ENCODE measurements around the gene PROZ.

DNA sequence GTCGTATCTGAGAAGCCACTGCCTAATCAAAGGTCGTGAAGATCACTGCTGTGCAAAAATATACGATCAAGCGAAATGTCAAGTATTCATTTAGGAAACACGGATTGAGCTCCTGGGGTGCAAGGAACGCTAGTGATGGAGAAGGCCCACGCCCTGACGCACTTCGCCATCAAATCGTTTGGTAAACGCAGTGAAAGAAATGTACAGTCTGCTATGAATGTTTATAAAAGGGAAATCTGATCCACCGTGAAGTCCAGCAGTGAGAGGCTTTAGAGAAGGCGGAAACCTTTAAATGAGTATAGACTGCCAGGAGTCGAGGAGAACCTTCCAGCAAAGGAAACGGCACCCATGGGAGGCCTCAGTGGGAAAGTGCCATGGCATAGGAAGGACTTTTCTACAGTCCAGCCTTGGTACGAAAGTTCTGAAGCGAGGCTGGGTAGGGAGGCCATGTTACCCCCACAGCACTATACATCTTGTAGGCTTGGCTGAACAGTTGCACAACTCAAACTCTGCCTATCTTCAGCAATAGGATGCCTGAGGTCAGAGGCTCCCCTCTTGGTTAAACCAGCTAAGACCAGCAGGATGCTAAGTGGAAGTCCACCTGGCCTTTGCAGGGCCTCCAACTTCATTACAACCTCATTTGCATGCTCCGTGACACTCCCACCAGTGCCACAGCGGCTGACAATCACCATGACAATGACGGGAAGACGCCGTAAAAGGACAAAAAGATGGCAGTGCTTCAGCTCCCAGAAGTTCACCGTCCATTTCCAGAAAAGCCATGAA is 29.6 kb downstream of the PROZ start:
- TF ChIP-seq, protein P1, sequence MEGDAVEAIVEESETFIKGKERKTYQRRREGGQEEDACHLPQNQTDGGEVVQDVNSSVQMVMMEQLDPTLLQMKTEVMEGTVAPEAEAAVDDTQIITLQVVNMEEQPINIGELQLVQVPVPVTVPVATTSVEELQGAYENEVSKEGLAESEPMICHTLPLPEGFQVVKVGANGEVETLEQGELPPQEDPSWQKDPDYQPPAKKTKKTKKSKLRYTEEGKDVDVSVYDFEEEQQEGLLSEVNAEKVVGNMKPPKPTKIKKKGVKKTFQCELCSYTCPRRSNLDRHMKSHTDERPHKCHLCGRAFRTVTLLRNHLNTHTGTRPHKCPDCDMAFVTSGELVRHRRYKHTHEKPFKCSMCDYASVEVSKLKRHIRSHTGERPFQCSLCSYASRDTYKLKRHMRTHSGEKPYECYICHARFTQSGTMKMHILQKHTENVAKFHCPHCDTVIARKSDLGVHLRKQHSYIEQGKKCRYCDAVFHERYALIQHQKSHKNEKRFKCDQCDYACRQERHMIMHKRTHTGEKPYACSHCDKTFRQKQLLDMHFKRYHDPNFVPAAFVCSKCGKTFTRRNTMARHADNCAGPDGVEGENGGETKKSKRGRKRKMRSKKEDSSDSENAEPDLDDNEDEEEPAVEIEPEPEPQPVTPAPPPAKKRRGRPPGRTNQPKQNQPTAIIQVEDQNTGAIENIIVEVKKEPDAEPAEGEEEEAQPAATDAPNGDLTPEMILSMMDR (IDR thresholded peaks at IDR 0.05; ENCODE audit: low read length): no peak
- no peak for TF ChIP-seq EZH2 (optimal IDR thresholded peaks at IDR 0.05; ENCODE audit: low read depth, low read length)

Data from MM.1S (cell line).